T-helper 1 cell treated with Interleukin-12 subunit alpha and Interleukin-12 subunit beta and Interleukin-4 antibody, amounts not matched to agents 30 μg/mL and 1 μg/mL, for 36 hours (primary cell): ENCODE results near the gene C16orf86.

Experiments used
- H3K27ac Mint-ChIP-seq: one replicate; pipeline ENCODE4 v1.8.0; 2021; ENCODE audit warnings: mild to moderate bottlenecking, mixed read lengths
- H3K27me3 Mint-ChIP-seq: one replicate; pipeline ENCODE4 v1.8.0; 2021; ENCODE audit warnings: low read depth, mixed read lengths
- H3K36me3 Mint-ChIP-seq: one replicate; pipeline ENCODE4 v1.8.0; 2021; ENCODE audit warnings: low read depth, mixed read lengths
- H3K4me1 Mint-ChIP-seq: one replicate; pipeline ENCODE4 v1.8.0; 2021; ENCODE audit warnings: low read depth, mixed read lengths
- H3K4me3 Mint-ChIP-seq: one replicate; pipeline ENCODE4 v1.8.0; 2021; ENCODE audit warnings: mild to moderate bottlenecking, moderate library complexity, mixed read lengths
- H3K9me3 Mint-ChIP-seq: one replicate; pipeline ENCODE4 v1.8.0; 2021; ENCODE audit warnings: mixed read lengths

Gene C16orf86

DNA sequence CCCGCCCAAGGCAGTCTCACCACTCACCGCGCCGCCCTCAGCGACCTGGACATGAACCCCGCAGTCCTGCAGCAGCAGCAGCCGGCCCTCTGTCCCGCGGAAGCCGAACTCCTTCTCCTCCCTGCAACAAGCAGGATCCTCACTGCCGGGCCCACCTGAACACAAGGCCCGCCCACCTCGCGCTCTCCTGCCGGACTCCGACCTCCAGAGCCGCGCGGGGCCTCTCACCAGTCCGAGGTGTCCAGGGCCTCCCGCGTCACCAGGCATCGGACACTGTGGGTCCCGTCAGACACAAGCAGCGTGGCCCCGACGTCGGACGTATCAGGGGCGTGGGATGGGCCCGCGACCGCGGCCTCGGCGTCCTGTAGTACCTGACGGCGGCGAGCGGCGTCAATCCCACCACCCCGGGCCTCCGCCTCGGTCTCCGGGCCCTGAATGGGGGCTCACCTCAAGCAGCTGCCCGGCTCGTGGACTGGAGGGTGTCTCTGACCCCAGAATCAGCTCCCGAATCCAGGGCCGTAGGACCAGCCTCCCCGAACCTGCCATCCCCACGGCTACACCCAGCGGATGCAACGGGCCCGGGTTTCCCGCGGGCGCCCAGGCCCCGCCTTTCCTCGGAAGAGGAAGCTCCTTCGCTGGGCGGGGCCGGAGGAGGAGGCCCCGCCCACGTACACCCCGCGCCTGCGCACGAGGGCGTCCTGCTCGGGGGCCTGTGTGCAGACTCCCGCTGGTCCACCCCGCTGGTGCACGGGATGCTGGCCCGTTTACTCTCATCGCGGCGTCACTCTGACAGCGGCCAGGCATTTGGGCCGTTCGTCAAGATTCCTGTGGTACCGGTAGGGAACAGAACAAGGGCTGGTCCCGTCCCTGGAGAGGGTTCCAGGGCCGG lies 6.7 kb upstream of the C16orf86 start, which contains the start of gene ACD:
TSS of gene ACD (minus strand) at position 586 of the 889 bp plus-strand sequence. CDS start at position 546, 40 bp downstream.
- H3K36me3 Mint-ChIP-seq: peaks cover 11% of the 10 kb centered on the region
- peaks cover 19% of the 10 kb centered on the region for H3K4me1 Mint-ChIP-seq
- peak within 1 kb of the TSS; percentile 94 for H3K4me3 Mint-ChIP-seq
- H3K27ac Mint-ChIP-seq: peak within 1 kb of the TSS; percentile 99
- H3K27me3 Mint-ChIP-seq: no peaks in the 10 kb centered on the region
- no peaks in the 10 kb centered on the region for H3K9me3 Mint-ChIP-seq

GRCh38 chr16:67660564-67661028 lies 6.0 kb upstream of the C16orf86 start, which contains the start of gene PARD6A:
TSS of gene PARD6A (plus strand) at chr16:67660960. CDS start at chr16:67661039, 79 bp downstream.
- Mint-ChIP-seq H3K4me3 (peak within 1 kb of the TSS; percentile 94), H3K27ac (peak within 1 kb of the TSS; percentile 99), H3K4me1 (peaks cover 18% of the 10 kb centered on the region), H3K27me3 (no peaks in the 10 kb centered on the region), H3K36me3 (peaks cover 7% of the 10 kb centered on the region), H3K9me3 (no peaks in the 10 kb centered on the region)

GRCh38 chr16:67661101-67661761 lies 5.4 kb upstream of the C16orf86 start:
- Mint-ChIP-seq H3K4me3 (peak overlapping the region; percentile 92), H3K4me1 (peaks cover 18% of the 10 kb centered on the region), H3K36me3 (peaks cover 5% of the 10 kb centered on the region), H3K9me3 (no peaks in the 10 kb centered on the region), H3K27ac (peak overlapping the region; percentile 90), H3K27me3 (no peaks in the 10 kb centered on the region)

GRCh38 chr16:67661886-67662652 lies 4.5 kb upstream of the C16orf86 start:
- H3K36me3 Mint-ChIP-seq: peaks cover 5% of the 10 kb centered on the region
- H3K27ac Mint-ChIP-seq: no peak overlapping the region
- H3K4me1 Mint-ChIP-seq: peaks cover 21% of the 10 kb centered on the region
- no peaks in the 10 kb centered on the region for H3K9me3 Mint-ChIP-seq
- H3K27me3 Mint-ChIP-seq: no peaks in the 10 kb centered on the region
- H3K4me3 Mint-ChIP-seq: peak overlapping the region; percentile 46

GRCh38 chr16:67662653-67663010 lies 4.0 kb upstream of the C16orf86 start:
- H3K36me3 Mint-ChIP-seq: peaks cover 5% of the 10 kb centered on the region
- no peaks in the 10 kb centered on the region for H3K27me3 Mint-ChIP-seq
- H3K27ac Mint-ChIP-seq: no peak overlapping the region
- no peak overlapping the region for H3K4me3 Mint-ChIP-seq
- no peaks in the 10 kb centered on the region for H3K9me3 Mint-ChIP-seq
- H3K4me1 Mint-ChIP-seq: peaks cover 25% of the 10 kb centered on the region

GRCh38 chr16:67663151-67663876 lies 3.3 kb upstream of the C16orf86 start:
- Mint-ChIP-seq H3K4me3 (no peak overlapping the region), H3K27ac (no peak overlapping the region), H3K36me3 (peaks cover 2% of the 10 kb centered on the region), H3K9me3 (no peaks in the 10 kb centered on the region), H3K27me3 (no peaks in the 10 kb centered on the region), H3K4me1 (peaks cover 25% of the 10 kb centered on the region)

DNA sequence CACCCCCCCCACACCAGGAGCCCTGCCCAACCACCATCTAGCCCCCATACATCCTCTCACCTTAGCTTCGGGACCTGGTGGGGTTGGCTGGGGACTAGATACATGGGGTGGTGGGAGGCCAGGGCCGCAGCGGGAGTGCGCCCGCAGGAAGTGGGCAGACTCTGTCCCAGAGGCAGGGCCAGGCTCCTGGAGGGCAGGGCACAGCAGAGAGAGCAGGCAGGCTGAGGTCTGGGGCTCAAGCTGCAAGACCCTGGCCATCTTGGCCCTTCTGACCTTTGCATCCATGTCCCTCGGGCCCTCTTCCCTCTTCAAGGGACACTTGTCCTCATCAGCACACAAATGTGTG lies 2.8 kb upstream of the C16orf86 start:
- Mint-ChIP-seq H3K27ac (no peak overlapping the region), H3K4me3 (no peak overlapping the region), H3K4me1 (peaks cover 22% of the 10 kb centered on the region), H3K36me3 (peaks cover 2% of the 10 kb centered on the region), H3K27me3 (no peaks in the 10 kb centered on the region), H3K9me3 (no peaks in the 10 kb centered on the region)

DNA sequence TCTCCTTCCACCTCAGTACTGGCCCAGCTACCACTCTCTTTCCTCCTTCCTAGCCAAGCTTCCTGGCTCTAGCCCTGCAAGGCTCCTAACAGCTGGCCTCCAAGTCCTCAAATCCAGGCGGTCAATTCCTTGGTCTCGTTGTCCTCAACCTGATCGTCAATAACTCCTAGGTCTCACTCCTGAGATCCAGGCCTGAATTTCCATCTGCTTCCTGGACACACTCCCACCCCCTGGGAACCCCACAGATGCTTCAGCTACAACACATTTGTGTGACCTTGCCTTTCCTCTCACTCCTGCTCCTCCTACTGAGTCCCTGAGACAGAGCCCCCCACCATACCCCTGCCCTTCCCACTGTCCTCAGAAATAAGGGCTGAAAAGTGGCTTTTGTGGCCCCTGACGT lies 2.4 kb upstream of the C16orf86 start:
- H3K4me1 Mint-ChIP-seq: peaks cover 18% of the 10 kb centered on the region

GRCh38 chr16:67664871-67665270 lies 1.7 kb upstream of the C16orf86 start:
- Mint-ChIP-seq H3K4me1 (peaks cover 20% of the 10 kb centered on the region), H3K27ac (no peak overlapping the region), H3K27me3 (no peaks in the 10 kb centered on the region), H3K4me3 (peak overlapping the region; percentile 42), H3K9me3 (no peaks in the 10 kb centered on the region), H3K36me3 (peaks cover 2% of the 10 kb centered on the region)

More for the DNA sequence above, 2.4 kb upstream of the C16orf86 start:
- Mint-ChIP-seq H3K27me3 (no peaks in the 10 kb centered on the region), H3K4me3 (peak overlapping the region; percentile 42), H3K27ac (no peak overlapping the region), H3K36me3 (peaks cover 2% of the 10 kb centered on the region), H3K9me3 (no peaks in the 10 kb centered on the region)

DNA sequence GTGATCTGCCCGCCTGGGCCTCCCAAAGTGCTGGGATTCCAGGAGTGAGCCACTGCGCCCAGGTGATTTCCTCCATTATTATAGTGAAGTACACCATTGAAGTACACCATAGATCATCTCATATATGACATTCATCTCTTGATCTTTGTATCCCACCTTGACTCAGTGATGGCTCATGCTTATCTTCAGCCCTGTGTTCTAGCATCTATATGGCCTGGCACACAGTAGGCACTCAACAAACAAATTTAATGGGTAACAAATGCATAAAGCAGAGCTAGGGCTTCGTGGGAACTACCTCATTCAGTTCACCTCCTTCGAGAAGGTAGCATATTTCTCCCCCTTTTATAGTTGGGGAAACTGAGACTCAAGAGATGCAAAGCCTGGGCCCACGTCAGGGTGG lies 1.0 kb upstream of the C16orf86 start:
- peaks cover 20% of the 10 kb centered on the region for H3K4me1 Mint-ChIP-seq
- H3K4me3 Mint-ChIP-seq: peak overlapping the region; percentile 71
- no peaks in the 10 kb centered on the region for H3K9me3 Mint-ChIP-seq
- peaks cover 2% of the 10 kb centered on the region for H3K36me3 Mint-ChIP-seq
- peak overlapping the region; percentile 9 for H3K27ac Mint-ChIP-seq
- no peaks in the 10 kb centered on the region for H3K27me3 Mint-ChIP-seq

GRCh38 chr16:67666032-67666551 lies 522 bp upstream of the C16orf86 start:
- Mint-ChIP-seq H3K27ac (no peak overlapping the region), H3K4me3 (peak overlapping the region; percentile 71), H3K4me1 (peaks cover 19% of the 10 kb centered on the region)

DNA sequence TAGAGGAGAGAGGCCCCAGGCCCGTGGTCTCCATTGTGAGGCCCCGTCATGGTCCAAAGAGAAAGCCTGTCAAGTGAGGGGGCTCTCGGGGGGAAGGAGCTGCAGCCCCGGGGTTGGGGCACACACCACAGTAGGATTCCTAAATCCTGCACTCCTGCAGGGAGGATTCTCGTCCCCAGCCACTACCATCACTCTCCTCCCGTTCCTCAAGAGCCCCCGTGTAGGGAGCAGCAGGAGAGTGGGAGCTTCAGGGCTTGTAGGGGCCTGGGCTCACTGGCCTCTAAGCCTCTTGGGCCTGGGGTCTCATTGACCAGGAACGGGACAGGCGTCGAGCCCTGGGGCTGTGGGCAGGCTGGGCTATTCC lies 821 bp downstream of the C16orf86 start:
- peaks cover 2% of the 10 kb centered on the region for H3K36me3 Mint-ChIP-seq
- H3K4me1 Mint-ChIP-seq: peaks cover 15% of the 10 kb centered on the region
- no peaks in the 10 kb centered on the region for H3K9me3 Mint-ChIP-seq
- no peak overlapping the region for H3K27ac Mint-ChIP-seq
- peak overlapping the region; percentile 86 for H3K4me3 Mint-ChIP-seq
- H3K27me3 Mint-ChIP-seq: no peaks in the 10 kb centered on the region

More at GRCh38 chr16:67666032-67666551, 522 bp upstream of the C16orf86 start:
- no peaks in the 10 kb centered on the region for H3K27me3 Mint-ChIP-seq
- no peaks in the 10 kb centered on the region for H3K9me3 Mint-ChIP-seq
- H3K36me3 Mint-ChIP-seq: peaks cover 2% of the 10 kb centered on the region

GRCh38 chr16:67667817-67668494 lies 1.3 kb downstream of the C16orf86 start:
- no peaks in the 10 kb centered on the region for H3K9me3 Mint-ChIP-seq
- no peak overlapping the region for H3K27ac Mint-ChIP-seq
- H3K27me3 Mint-ChIP-seq: no peaks in the 10 kb centered on the region
- H3K36me3 Mint-ChIP-seq: peaks cover 2% of the 10 kb centered on the region
- H3K4me3 Mint-ChIP-seq: no peak overlapping the region
- peaks cover 19% of the 10 kb centered on the region for H3K4me1 Mint-ChIP-seq
